ENCODE results near the gene IGLL5. TPM values are rescaled to one million over a fixed set of nuclear protein-coding genes. Genes with fewer than 3 reads are reported as not detected.

IGLL5 gene
- total and polyA plus RNA-seq, 9 of the 15 experiments (the other 6 are each of a cell fraction or from before 2014, with no cell fraction given) = not detected

DNA sequence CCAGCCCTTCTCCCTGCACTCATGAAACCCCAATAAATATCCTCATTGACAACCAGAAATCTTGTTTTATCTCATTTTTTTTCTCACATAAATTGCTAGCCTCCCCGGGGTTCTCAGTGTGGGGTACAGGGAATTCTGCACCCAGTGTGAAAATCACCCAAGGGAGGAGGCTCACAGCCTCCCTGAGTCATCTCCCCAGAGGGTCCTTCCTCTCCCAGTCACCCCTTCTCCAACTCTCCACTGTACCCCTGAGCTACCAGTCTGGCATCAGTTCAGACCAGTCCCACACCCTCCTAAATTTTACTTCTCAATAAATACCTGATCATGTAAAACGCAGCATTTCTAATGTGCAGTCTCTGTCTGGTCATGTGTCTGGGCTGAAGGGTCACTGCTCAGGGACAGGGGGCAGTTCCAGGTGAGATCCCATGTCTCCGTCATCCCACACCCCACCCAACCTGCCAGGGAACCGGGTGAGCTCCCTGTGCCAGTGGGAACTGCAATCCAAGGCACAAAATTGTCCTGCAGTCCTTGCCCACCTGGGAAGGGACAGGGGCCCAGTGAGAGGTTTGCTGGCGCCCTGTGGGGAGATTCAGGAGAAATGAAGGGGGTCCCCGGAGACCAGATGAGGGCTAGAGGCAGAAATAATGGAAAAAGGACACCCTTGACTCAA lies 8.3 kb downstream of the IGLL5 start (continued):
- TF ChIP-seq, protein P1, sequence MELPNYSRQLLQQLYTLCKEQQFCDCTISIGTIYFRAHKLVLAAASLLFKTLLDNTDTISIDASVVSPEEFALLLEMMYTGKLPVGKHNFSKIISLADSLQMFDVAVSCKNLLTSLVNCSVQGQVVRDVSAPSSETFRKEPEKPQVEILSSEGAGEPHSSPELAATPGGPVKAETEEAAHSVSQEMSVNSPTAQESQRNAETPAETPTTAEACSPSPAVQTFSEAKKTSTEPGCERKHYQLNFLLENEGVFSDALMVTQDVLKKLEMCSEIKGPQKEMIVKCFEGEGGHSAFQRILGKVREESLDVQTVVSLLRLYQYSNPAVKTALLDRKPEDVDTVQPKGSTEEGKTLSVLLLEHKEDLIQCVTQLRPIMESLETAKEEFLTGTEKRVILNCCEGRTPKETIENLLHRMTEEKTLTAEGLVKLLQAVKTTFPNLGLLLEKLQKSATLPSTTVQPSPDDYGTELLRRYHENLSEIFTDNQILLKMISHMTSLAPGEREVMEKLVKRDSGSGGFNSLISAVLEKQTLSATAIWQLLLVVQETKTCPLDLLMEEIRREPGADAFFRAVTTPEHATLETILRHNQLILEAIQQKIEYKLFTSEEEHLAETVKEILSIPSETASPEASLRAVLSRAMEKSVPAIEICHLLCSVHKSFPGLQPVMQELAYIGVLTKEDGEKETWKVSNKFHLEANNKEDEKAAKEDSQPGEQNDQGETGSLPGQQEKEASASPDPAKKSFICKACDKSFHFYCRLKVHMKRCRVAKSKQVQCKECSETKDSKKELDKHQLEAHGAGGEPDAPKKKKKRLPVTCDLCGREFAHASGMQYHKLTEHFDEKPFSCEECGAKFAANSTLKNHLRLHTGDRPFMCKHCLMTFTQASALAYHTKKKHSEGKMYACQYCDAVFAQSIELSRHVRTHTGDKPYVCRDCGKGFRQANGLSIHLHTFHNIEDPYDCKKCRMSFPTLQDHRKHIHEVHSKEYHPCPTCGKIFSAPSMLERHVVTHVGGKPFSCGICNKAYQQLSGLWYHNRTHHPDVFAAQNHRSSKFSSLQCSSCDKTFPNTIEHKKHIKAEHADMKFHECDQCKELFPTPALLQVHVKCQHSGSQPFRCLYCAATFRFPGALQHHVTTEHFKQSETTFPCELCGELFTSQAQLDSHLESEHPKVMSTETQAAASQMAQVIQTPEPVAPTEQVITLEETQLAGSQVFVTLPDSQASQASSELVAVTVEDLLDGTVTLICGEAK (IDR thresholded peaks at IDR 0.05) = no peak
- TF ChIP-seq, protein P1 (CRISPR knock-in tag; IDR thresholded peaks at IDR 0.05) = peak; percentile 2; the same call in 1 of the 2 replicates
- TF ChIP-seq, protein P2, sequence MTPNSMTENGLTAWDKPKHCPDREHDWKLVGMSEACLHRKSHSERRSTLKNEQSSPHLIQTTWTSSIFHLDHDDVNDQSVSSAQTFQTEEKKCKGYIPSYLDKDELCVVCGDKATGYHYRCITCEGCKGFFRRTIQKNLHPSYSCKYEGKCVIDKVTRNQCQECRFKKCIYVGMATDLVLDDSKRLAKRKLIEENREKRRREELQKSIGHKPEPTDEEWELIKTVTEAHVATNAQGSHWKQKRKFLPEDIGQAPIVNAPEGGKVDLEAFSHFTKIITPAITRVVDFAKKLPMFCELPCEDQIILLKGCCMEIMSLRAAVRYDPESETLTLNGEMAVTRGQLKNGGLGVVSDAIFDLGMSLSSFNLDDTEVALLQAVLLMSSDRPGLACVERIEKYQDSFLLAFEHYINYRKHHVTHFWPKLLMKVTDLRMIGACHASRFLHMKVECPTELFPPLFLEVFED (CRISPR knock-in tag; conservative IDR thresholded peaks at IDR 0.05) = no peak
- TF ChIP-seq, protein P3, sequence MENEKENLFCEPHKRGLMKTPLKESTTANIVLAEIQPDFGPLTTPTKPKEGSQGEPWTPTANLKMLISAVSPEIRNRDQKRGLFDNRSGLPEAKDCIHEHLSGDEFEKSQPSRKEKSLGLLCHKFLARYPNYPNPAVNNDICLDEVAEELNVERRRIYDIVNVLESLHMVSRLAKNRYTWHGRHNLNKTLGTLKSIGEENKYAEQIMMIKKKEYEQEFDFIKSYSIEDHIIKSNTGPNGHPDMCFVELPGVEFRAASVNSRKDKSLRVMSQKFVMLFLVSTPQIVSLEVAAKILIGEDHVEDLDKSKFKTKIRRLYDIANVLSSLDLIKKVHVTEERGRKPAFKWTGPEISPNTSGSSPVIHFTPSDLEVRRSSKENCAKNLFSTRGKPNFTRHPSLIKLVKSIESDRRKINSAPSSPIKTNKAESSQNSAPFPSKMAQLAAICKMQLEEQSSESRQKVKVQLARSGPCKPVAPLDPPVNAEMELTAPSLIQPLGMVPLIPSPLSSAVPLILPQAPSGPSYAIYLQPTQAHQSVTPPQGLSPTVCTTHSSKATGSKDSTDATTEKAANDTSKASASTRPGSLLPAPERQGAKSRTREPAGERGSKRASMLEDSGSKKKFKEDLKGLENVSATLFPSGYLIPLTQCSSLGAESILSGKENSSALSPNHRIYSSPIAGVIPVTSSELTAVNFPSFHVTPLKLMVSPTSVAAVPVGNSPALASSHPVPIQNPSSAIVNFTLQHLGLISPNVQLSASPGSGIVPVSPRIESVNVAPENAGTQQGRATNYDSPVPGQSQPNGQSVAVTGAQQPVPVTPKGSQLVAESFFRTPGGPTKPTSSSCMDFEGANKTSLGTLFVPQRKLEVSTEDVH (IDR thresholded peaks at IDR 0.05; ENCODE audit: low read depth, partially characterized antibody) = no peak
- no peak for TF ChIP-seq SOX6 (IDR thresholded peaks at IDR 0.05)
- 0 out of 4 replicates have a peak, but pooled peaks of 1 of the 2 experiments have one; percentile 31 for TF ChIP-seq TBL1XR1 (IDR thresholded peaks at IDR 0.05; ENCODE audit: low read length in 2 of 2)
- no peak for TF ChIP-seq MYNN (IDR thresholded peaks at IDR 0.05)
- 0 out of 2 replicates have a peak, but pooled peaks have one; percentile 57 for TF ChIP-seq MYNN (CRISPR knock-in tag; IDR thresholded peaks at IDR 0.05)
- TF ChIP-seq, protein P4, sequence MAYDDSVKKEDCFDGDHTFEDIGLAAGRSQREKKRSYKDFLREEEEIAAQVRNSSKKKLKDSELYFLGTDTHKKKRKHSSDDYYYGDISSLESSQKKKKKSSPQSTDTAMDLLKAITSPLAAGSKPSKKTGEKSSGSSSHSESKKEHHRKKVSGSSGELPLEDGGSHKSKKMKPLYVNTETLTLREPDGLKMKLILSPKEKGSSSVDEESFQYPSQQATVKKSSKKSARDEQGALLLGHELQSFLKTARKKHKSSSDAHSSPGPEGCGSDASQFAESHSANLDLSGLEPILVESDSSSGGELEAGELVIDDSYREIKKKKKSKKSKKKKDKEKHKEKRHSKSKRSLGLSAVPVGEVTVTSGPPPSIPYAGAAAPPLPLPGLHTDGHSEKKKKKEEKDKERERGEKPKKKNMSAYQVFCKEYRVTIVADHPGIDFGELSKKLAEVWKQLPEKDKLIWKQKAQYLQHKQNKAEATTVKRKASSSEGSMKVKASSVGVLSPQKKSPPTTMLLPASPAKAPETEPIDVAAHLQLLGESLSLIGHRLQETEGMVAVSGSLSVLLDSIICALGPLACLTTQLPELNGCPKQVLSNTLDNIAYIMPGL (CRISPR knock-in tag; IDR thresholded peaks at IDR 0.05) = peak; percentile 30; the same call in 1 of the 2 replicates
- no peak for TF ChIP-seq SIX5 (IDR thresholded peaks at IDR 0.05; ENCODE audit: borderline replicate concordance in 1 of 2, insufficient read depth in 1 of 2, low read depth in 1 of 2, low read length in 2 of 2)
- 0 out of 2 replicates have a peak, but pooled peaks have one; percentile 26 for TF ChIP-seq HNRNPUL1 (IDR thresholded peaks at IDR 0.05; ENCODE audit: low read length)
- TF ChIP-seq CXXC5 (CRISPR knock-in tag; IDR thresholded peaks at IDR 0.05) = no peak

Measured in K562 (cell line).